Renal pelvis (tissue), 4 donors: ENCODE data around the gene SLC2A6. TPM values are rescaled to one million over a fixed set of nuclear protein-coding genes. Genes with fewer than 3 reads are reported as not detected.
A peak's percentile ranks its signal among the peaks of the same experiment; 100 is the strongest.

ENCODE experiments used
- DNase-seq: peaks from one replicate; pipeline ENCODE4 v3.0.0-alpha.2; 2013
- polyA plus RNA-seq, 3 donors: library from polyadenylated mRNA; unstranded; fragments of 120-200 nt; gene quantifications; one replicate each; pipeline ENCODE4 v1.2.1, GENCODE V29; 2013; ENCODE audit not compliant: insufficient read length in 3 of 3

Gene SLC2A6
- polyA plus RNA-seq, 3 donors: 1.4 to 2.0 (median 1.8) TPM

DNA sequence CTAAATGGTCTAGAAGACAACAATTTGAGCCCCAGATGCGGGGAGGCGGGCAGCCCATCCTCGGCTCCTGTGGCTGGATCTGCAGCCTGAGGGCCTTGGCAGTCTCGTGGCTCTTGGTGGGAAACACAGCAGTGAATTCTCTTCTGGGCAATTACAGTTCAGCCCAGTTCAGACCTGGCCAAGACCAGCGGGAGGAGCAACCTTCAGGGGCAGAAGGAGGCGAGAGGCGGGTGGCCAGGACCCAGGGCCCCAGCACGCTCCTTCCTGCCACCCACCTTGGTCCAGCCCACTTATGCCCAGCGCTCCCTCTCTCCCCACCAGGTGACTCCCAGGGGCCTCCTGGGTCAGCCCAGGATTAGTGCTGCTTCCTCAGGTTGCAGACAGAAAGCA, 38.1 kb upstream of the SLC2A6 start:
- DNase-seq: no peak

DNA sequence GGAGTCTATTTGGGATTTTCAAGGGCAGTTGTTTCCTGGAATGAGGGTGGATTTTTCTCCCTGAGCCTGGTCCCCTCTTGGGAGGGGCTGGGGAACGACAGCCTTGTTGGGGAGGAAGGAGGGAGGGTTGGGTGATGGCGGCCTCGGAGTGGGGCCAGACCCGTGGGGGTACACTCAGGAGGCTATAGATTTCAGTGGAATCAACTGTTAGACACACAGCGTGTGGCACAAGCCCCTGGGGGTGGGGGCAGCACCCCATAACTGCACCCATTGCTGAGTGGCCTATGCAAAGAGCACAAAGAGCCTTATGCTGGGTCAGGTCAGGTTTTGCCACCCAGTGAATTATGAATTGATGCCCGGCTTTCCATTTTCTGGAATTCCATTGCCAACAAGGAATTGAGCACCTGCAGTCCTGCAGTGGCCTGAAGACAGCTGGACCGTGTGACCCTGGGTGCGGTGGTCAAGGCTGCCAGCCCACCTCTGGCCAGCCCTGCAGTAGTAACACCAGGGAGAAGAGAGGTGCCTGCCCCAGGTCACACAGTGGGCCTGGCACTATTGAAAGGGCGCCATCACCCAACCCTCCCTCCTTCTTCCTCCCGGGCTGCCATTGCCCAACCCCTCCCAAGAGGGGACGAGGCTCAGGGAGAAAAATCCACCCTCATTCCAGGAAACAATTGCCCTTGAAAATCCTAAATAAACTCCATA, 37.5 kb upstream of the SLC2A6 start:
- DNase-seq: no peak

DNA sequence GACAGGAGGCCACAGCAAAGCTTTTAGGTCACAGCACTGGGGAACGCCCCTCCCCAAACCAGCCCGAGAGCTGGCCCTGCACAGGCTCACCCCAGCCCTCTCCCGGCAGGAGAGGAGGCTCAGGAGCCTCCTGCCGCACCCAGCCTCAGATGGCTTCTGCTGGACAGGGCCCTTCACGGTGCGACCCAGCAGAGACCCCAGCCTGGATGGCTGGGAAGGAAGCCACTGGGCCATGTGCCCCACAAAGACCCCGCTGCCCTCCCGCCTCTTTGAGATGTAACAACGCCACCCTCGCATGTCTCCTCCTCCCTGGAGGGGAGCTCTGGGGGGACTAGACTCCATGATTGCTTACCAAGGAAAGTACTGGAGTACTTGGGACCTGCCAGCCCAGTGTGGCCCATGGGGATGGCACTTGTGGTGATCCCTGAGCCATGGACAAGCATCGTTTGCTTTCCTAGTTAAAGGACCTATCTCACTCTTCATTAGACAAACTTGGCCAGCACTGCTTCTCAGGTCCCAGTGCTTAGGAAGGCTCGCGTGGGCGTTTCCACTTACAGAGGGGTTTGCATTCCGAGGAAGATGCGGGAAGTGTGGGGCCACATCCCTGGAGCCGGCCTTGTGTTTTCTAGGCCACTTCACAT, 36.8 kb upstream of the SLC2A6 start:
- DNase-seq: no peak

DNA sequence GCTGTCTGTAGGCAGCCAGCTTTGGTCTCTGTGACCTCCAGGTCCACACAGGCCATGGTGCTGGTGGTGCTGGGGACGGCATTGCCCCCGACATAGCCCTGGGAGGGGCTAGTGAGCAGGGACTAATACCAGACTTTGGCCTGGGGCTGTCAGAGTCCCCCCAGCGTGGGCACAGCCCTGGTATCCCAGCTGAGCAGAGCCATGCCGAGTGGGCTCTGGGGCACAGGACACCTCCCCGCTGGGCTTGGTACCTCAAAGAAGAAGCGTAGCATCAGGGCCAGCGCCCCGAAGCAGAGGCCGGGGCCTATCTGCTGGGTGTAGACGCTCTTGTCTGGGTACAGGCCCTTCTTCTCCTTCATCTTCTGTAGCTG, 36.3 kb upstream of the SLC2A6 start:
- DNase-seq: no peak

DNA sequence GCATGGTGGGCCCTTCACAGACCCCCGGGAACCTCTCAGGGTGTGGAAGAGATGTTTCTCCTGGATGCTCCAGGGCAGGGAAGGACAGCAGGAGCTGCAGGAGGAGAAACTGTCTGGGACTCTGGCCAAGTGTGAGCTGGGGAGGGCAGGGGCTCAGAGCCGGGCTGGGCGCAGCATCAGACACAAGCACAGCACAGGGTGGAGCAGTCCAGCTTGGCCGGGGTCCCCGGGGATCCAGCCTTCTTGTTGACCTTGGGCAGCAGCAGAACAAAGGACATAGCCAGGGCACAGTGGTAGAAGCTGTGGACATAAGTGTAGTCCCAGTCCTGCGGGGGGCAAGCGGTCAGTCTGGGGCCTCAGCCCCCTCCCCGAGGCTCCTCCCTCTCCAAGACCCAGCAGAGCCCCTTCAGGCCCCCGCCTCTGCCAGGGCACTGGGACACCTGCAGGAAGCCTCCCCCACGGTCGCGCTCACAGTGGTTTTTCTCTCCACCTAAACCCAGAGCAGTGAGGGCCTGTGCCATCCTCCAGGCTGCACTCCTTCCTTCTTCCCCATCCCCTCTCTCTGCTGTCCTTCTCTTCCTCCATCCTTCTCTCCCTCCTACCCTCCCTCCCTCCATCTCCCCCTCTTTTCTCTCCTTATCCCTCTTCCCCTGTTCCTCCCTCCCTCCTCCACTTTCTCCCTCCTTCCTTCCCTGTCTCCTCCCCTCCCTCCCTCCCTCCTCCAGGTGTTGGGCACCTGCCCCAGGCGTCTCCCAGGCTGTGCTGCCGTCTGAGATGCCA, 35.8 kb upstream of the SLC2A6 start:
- no peak for DNase-seq

DNA sequence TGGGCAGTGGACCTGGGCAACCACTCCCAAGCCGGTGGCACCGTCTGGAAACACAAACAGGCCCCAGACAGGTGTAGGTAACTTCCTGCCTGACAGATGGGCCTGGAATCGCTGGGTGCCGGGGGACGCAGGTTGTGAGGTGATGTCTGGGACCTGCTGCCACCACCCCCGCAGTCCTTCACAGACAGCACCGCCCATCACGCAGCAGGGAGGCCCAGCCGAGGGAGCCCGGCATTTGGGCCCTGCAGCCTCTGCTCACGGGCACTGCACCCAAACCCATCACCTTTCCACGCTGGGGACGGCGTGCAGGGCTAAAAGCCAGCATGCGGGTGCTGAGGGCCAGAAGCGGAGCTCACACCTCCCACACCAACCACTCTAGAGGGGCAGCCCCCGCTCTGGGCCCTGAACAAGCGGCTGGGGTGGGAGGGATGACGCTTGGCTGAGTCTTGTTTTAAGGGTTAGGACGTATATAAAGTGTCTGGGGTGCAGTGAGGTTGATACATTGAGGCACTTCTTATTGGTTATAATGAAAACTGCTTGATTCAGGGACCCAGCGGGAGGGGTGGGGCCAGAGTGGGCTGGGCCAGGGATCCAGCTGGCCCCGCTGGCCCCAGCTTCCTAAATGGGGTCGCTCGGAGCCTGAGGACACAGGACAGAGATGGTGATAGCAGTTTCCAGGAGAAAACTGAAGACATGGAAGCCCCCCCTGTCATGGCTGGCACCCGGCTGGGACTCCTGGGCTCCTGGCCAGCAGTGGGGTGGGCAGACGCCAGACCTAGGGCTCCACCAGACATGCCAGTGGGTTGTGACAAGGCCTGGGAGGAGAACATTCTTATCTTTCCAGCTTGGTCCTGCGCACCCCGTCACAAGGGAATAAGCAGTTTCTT, 34.6 kb upstream of the SLC2A6 start:
- DNase-seq: no peak

DNA sequence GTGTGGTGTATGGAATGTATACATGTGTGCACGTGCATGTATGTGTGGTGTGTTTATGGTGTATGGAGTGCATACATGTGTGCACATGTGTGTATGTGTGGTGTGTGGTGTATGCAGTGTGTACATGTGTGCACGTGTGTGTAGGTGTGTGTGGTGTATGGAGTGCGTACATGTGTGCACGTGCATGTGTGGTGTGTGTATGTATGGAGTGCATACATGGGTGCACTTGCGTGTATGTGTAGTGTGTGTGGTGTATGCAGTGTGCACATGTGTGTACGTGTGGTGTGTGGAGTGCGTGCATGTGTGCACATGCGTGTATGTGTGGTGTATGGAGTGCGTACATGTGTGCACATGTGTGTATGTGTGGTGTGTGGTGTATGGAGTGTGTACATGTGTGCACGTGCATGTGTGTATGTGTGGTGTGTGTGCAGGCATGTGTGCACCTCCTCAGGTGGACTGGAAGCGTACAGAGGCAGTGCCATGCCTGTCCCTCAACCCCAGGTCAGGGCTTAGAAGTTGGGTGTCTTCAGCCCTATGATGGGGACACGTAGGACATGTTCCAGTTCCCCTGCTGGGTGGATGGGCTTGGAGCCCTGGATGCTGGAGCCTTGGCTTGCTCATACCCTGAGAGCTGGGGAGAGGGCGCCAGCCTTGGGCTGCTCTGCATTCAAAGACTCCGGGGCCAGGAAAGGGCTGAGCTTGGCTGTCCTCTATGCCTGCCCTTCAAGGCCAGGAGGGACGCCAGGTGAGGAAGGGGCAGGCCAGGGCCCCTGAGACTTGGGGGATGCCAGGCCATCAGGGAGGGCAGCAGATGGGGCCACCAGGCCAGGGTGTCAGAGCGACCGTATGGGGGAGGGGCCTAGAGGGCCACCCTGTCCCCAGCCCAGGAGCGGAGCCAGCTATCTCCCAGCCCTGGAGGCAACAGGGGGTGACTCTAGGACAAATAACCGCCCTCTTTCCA, 33.6 kb upstream of the SLC2A6 start:
- no peak for DNase-seq

DNA sequence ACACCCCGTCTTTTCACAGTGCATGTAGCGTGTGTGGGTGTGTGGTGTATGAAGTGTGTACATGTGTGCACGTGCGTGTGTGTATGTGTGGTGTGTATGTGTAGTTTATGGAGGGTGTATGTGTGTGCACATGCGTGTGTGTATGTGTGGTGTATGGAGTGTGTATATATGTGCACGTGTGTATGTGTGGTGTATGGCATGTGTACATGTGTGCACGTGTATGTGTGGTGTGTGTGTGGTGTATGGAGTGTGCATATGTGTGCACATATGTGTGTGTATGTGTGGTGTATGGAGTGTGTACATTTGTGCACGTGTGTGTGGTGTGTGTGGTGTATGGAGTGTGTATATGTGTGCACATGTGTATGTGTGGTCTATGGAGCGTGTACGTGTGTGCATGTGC, 32.7 kb upstream of the SLC2A6 start:
- no peak for DNase-seq

DNA sequence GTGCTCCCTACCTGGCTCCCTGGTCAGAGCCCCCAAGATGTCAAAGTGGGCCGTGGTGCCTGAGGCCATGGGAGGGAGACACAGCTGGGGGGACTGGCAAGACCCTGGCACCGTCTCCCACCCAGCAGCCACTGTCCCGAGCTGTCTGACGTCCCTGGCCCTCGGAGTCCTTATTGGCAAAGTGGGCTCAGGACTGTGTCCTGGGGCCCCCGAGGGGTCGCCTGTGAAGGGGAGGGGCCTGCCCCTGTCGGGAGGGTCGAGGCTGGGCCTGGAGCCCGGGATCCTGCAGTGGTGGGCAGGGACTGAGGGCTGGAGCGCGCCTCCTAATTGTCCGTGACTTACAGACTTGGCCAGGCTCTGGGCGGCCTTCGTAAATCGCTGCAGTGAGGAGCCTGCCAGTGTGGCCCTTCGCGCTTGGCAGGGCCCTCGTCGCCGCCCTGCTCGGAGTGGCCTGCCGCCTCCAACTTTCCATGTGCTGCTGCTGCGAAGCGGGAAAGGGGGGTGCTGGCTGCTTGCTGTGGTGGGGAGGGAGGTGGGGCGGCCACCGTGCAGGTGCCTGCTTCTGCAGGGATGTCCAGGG, 32.1 kb upstream of the SLC2A6 start:
- no peak for DNase-seq

DNA sequence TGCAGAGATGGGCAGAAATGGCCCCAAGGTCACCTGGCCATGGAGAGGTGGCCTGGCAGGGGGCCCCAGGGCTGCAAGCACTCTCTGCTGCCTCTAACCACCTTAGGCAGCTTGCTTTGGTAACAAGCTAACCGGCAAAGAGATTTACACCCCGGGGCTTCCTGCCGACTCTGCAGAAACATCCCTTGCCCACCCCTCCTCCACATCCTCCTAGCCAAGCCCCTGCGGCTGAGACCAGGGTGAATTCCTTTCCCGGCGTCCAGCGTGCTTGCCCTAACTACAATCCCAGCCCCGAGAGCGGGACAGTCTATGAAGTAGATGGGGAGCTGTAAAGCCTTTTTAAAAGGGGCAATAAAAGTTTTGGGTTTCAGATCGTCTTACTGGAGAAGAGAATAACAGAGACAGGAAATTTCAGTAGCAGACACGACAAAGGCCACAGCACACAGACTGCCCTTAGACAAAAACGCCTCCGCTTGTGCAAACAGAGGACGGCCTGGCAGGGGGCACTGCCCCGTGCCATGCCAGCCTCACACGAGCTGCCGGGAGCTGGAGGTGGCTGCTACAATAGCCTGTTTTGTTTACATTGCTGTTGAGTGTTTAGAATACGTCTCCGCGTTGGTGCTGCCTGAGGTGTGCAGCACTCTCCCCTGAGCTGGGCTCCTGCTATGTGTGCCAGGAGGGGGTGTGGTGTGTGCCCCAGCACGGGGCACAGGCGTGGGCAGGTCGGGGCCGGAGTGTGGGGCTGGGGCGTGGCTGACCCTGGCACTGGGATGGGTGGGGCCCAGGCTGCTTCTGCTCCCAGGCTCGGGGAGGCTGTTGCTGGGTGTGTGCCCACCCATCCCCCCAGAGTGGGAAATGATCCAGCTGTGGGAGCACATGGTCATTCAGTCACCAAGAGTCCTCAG, 30.5 kb upstream of the SLC2A6 start:
- DNase-seq: peak; percentile 81

DNA sequence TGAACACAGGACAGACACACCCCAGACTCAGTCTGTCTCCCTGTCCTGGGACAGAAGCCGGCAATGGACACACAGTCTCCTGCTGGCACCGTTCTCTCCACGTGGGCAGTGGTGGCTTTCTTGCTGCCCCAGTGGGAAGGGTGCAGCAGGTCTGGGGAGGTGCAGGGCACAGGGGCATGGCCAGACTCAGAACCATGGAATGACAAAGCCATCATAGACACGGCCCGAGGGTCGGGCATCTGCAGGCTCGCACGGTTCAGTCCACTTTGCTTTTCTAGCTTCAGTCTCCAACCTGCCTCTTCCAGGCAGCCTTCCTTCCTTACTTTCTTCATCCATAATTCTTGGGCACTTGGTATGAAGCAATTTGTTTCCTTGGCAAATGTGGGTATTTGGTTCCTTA, 29.1 kb upstream of the SLC2A6 start:
- no peak for DNase-seq

DNA sequence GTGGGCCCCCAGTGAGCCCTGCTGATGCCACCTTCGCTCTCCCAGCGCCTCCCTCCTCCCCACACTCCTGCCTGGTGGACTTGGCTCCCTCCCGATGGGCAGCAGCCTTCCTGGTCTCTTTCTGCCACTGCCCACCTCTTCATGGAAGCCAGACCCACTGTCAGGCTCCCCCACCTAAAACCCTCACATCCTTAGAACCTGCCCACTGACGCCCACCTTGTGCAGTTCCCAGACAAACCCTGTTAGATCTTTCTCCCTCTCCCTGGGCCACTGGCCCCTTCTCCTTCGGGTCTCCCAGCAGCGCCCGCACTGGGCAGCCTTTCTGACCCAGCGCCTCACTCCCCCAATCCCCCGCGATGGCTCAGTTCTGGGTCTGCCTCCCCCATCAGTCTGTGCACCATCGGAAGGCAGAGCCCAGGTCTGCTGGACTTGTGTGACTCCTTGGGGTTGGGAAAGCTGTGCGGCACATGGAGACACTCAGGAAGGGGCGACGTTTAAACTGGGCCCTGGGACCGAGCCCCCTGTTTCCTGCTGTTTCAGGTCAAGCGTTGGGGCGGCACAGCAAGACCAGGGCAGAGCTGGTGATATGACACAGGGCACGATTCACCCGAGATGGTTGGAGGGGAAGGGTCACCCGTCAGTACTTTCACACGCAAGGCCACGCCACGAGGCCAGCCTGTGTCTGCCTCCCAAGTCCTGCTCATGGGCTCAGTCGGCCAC, 28.5 kb upstream of the SLC2A6 start:
- DNase-seq: no peak

DNA sequence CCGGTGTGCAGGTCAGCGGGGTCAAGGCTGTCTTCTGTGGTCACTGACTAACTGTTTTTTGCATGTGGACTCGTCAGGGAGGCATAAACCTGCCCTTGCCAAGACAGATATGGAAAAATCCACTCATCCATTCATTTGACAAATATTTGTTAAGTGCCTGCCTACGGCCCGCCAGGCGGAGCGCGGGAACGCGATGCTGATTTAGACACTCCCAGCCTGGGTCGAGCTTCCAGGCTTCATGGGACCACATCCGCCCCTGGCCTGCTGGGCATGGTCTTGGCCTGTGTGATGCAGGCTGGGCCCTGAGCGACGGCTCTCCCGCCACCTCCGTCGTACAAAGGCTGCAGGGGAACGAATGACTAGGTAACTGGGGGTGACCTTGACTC, 27.7 kb upstream of the SLC2A6 start:
- no peak for DNase-seq

DNA sequence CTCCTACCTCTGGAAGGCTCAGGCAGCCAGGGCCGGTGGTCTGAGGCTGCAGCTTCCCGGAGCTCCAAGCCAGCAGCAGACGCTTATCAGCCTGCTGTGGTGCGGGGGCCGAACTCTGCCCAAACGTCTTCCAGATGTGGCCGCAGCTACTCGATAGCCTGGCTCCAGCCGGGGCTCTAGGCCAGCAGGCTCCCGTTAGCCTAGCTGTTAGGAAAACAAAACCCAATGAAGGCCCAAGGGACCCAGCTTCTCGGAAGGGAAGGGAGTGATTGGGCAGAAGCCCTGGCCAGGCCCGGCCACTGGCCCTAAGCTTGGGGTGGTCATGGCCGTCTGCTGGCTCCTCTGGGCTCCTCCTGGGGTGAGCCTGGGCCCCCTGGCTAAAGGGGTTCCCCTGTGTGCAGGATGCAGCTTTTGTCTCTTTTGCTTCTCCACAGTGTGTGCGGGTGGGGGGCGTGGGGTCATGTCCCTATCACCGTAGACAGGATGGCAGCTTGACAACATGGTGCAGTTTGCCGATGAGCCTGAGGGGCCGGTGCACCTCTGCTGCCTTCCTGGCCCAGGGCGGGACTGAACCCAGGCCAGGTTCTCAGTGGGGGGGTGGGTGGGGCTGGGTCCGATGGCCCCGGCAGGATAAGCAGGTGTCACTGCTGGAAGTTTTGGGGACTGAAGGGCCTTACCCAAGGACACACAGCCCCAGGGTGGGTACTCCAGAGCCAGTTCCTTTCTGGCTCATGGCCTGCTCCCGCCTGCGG, 27.2 kb upstream of the SLC2A6 start:
- no peak for DNase-seq

DNA sequence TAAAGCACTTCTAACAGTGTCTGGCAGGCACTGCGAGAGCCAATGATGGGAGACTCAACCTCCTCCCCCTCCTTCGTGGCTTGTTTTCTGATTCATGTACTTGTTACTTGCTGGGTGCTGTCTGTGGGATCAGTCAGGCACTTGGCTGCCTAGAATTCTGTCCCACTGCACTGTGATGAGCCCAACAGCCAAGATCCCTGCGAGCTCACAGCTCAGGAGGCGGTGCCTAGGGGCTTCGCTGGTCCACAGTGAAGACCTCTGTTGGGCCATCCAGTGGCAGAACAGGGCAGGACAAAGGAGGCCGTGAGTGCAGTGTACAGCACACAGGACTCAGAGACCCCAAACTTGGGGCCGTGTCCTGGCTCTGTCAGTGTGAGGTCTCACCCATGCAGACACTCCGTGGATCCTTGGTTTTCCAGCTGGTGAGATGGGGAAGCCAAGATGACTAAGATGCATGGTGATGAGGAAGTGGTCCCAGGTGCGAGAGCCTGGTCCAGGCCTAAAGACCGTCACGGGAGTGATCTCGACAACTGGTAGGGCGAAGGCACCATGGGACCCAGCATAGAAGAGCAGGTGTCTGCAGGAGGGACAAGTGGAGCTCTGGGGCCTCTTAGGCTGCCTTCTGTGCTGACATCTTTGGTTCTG, 26.4 kb upstream of the SLC2A6 start:
- DNase-seq: no peak

DNA sequence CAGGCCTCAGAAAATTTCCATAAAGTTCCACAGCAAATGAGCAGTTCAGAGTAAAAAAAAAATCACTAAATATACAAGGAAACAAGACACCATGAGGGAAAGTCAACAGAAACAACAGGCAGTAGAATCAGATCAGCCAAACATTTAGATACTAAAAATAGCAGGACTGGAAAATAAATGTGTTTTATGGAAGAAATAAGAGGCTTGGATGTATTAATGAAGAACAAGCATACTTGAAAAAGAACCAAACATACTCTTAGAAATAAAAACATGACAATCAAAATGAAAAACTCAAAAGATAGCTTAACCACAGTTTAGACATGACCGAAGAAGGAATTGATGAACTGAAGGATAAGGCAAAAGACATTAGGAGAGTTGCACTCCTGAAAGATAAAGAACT, 23.2 kb upstream of the SLC2A6 start:
- DNase-seq: no peak

DNA sequence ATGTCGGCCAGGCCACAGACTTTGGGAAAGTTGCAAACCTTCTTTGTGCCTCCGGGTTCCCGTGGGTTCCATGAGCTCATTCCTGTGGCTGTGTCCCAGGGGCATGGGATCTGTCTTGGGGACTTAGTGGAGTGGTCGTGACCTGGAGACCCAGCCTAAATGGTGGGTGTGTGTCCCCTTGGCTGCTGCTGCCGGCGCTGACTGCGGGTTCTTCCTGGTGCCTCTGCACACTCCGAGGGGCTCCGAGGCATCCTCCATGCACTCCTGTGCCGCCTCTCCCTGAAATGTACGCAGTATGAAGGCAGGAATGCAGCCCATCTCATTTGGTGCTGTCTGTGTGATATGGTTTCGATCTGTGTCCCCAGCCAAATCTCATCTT, 21.0 kb upstream of the SLC2A6 start:
- DNase-seq: no peak
